ENCODE measurements around the gene CHN2. TPM values are rescaled to one million over a fixed set of nuclear protein-coding genes. Genes with fewer than 3 reads are reported as not detected.

CHN2 gene
- total RNA-seq, 4 donors from 2014 or later, result 7.6 to 25.9 (median 17.8) TPM

- ATAC-seq (ENCODE audit: low FRiP score) (no peak), DNase-seq (ENCODE audit: low spot score) (no peak)
- TF ChIP-seq, protein P1, sequence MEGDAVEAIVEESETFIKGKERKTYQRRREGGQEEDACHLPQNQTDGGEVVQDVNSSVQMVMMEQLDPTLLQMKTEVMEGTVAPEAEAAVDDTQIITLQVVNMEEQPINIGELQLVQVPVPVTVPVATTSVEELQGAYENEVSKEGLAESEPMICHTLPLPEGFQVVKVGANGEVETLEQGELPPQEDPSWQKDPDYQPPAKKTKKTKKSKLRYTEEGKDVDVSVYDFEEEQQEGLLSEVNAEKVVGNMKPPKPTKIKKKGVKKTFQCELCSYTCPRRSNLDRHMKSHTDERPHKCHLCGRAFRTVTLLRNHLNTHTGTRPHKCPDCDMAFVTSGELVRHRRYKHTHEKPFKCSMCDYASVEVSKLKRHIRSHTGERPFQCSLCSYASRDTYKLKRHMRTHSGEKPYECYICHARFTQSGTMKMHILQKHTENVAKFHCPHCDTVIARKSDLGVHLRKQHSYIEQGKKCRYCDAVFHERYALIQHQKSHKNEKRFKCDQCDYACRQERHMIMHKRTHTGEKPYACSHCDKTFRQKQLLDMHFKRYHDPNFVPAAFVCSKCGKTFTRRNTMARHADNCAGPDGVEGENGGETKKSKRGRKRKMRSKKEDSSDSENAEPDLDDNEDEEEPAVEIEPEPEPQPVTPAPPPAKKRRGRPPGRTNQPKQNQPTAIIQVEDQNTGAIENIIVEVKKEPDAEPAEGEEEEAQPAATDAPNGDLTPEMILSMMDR (IDR thresholded peaks at IDR 0.05), result no peak
Measured at GRCh38 chr7:29499932-29500331, 305.4 kb downstream of the CHN2 start.

DNA sequence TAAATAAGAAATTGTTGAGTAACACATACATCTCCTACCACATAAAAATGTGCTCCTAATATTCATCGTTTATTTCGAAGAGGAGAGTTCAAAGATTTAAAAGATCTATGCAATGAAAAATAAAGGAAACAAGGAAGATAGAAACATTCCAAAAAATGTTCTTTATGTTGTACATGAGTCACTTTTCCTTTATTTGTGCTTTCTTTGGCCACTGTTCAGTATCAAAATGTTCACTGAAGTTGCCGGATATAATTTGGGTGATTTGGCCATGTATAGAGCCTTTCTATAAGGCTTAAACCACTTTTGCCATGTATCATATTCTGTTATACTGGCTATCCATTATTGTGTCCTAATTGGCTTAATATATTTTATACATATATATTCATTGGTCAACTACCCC is 306.1 kb downstream of the CHN2 start:
- ATAC-seq (ENCODE audit: low FRiP score), result no peak
- TF ChIP-seq, protein P1 (IDR thresholded peaks at IDR 0.05), result no peak

GRCh38 chr7:29502133-29502532 is 307.6 kb downstream of the CHN2 start:
- no peak for ATAC-seq (ENCODE audit: low FRiP score)
- DNase-seq (ENCODE audit: low spot score), result no peak
- TF ChIP-seq, protein P1 (IDR thresholded peaks at IDR 0.05), result no peak

More for the DNA sequence above, 306.1 kb downstream of the CHN2 start:
- DNase-seq (ENCODE audit: low spot score), result no peak

DNA sequence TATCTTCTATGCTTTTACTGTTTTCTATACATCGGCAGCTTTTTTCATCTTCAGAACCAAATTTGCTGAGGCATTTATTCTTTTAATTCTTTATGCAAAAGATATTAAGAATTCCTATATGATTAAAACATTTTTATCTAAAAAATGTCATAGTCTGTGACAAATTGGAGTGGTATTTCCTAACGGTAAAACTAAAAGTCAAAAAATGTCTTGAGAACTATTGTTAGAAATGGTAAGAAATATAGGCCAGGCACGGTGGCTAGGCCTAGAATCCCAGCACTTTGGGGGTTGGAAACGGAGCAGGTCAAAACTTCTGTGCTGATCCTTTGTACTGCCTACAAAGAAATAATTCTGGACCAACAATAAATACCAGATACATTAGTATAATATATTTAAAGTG is 311.4 kb downstream of the CHN2 start:
- DNase-seq (ENCODE audit: low spot score) (no peak), ATAC-seq (ENCODE audit: low FRiP score) (no peak)
- TF ChIP-seq, protein P1 (IDR thresholded peaks at IDR 0.05), result no peak

GRCh38 chr7:29508608-29509007 is 314.0 kb downstream of the CHN2 start:
- TF ChIP-seq, protein P1 (IDR thresholded peaks at IDR 0.05), result no peak
- DNase-seq (ENCODE audit: low spot score) (no peak), ATAC-seq (ENCODE audit: low FRiP score) (no peak)

DNA sequence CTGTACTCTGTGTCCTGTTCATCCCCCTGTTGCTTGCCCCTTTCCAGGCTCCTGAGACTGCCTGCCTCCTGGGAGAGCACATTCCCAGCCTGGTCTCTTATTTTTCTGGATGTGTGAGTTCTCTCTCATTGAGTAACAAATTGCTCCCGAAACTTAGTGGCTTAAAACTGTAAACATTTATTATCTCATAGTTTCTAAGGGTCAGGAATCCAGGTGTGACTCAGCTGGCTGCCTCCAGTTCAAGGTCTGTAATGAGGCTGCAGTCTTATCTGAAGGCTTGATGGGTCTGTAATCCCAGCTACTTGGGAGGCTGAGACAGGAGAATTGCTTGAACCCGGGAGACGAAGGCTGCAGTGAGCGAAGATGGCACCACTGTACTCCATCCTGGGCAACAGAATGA is 315.5 kb downstream of the CHN2 start:
- TF ChIP-seq, protein P1 (IDR thresholded peaks at IDR 0.05), result no peak
- no peak for DNase-seq (ENCODE audit: low spot score)
- ATAC-seq (ENCODE audit: low FRiP score), result no peak

- TF ChIP-seq, protein P1 (IDR thresholded peaks at IDR 0.05), result no peak
- no peak for ATAC-seq (ENCODE audit: low FRiP score)
Measured at GRCh38 chr7:29511337-29511736, 316.8 kb downstream of the CHN2 start.

More at GRCh38 chr7:29511337-29511736, 316.8 kb downstream of the CHN2 start:
- DNase-seq (ENCODE audit: low spot score), result no peak

All from omental fat pad (tissue), 4 donors.